OCI-LY7 (cell line): ENCODE measurements around the gene FERMT2. TPM values are rescaled to one million over a fixed set of nuclear protein-coding genes. Genes with fewer than 3 reads are reported as not detected.

ENCODE experiments used
- BruUV-seq: library from RNA; stranded (reverse); fragments of 400-500 nt; replicated peaks from 2 replicates; lab custom pipeline; 2021; lab: Mats Ljungman, UMichigan
- CTCF ChIA-PET: fragments of 300-600 bp; sonication (Branson Sonifier 250); formaldehyde crosslinking; loops from one replicate; lab custom pipeline; 2022; ENCODE audit warnings: antibody characterized with exemption; ENCODE audit not compliant: unreplicated experiment; lab: Charles Lee
- POLR2A ChIA-PET: fragments of 300-600 bp; sonication (Branson Sonifier 250); formaldehyde crosslinking; loops from one replicate; lab custom pipeline; 2022; ENCODE audit warnings: antibody characterized with exemption; lab: Charles Lee
- DNase-seq: peaks from one replicate; pipeline ENCODE4 v3.0.0-alpha.2; 2015; ENCODE audit warnings: low spot score
- H2AFZ ChIP-seq: fragments of 200-600 bp; sonication (generic), shearing (Covaris generic); 2 replicates; pipeline ENCODE4 v1.6.1; 2014; ENCODE audit warnings: mild to moderate bottlenecking, antibody characterized with exemption, low read length, moderate library complexity
- H3K27ac ChIP-seq: fragments of 200-600 bp; sonication (generic); 2 replicates; pipeline ENCODE4 v1.5.1; 2014; ENCODE audit warnings: mixed run types, low read depth, mild to moderate bottlenecking, moderate library complexity, low read length, inconsistent platforms; ENCODE audit not compliant: poor library complexity, severe bottlenecking
- H3K36me3 ChIP-seq: fragments of 200-600 bp; sonication (generic); 2 replicates; pipeline ENCODE4 v1.6.1; 2014; ENCODE audit warnings: mild to moderate bottlenecking, antibody characterized with exemption, low read length, moderate library complexity, mixed read lengths; ENCODE audit not compliant: insufficient read depth
- H3K4me1 ChIP-seq: fragments of 200-600 bp; sonication (generic); 2 replicates; pipeline ENCODE4 v1.5.1; 2014; ENCODE audit warnings: mild to moderate bottlenecking, low read length; ENCODE audit not compliant: insufficient read depth, poor library complexity, severe bottlenecking
- H3K4me2 ChIP-seq: fragments of 200-600 bp; sonication (generic); 2 replicates; pipeline ENCODE4 v1.6.1; 2014; ENCODE audit warnings: mild to moderate bottlenecking, low read length
- H3K4me3 ChIP-seq: fragments of 200-600 bp; sonication (generic); 2 replicates; pipeline ENCODE4 v1.5.1; 2014; ENCODE audit warnings: mild to moderate bottlenecking, low read depth, low read length; ENCODE audit not compliant: poor library complexity, severe bottlenecking
- H3K79me2 ChIP-seq: fragments of 200-600 bp; sonication (generic); 2 replicates; pipeline ENCODE4 v1.6.1; 2016; ENCODE audit warnings: low read depth, mild to moderate bottlenecking, low read length, moderate library complexity, mixed read lengths; ENCODE audit not compliant: insufficient read depth
- H3K9me2 ChIP-seq: fragments of 200-600 bp; sonication (generic); 2 replicates; pipeline ENCODE4 v1.6.1; 2016; ENCODE audit warnings: mild to moderate bottlenecking, low read length, mixed read lengths; ENCODE audit not compliant: insufficient read depth
- H3K9me3 ChIP-seq: fragments of 200-600 bp; sonication (generic); 2 replicates; pipeline ENCODE4 v1.6.1; 2014; ENCODE audit warnings: mild to moderate bottlenecking, mixed run types, low read length, mixed read lengths
- H4K20me1 ChIP-seq: fragments of 200-600 bp; sonication (generic); 2 replicates; pipeline ENCODE4 v1.6.1; 2014; ENCODE audit warnings: mild to moderate bottlenecking, antibody characterized with exemption, low read length, moderate library complexity, mixed read lengths; ENCODE audit not compliant: insufficient read depth
- EZH2phosphoT487 ChIP-seq: fragments of 200-600 bp; sonication (generic); IDR thresholded peaks from 2 replicates; pipeline ENCODE4 v1.6.1; 2018; ENCODE audit warnings: low read depth, borderline replicate concordance, mild to moderate bottlenecking, mixed run types, antibody characterized with exemption, low read length, moderate library complexity, mixed read lengths
- intact Hi-C: fragments of 100-400 bp; cut with micrococcal nuclease; formaldehyde crosslinking; loops from one replicate; pipeline ENCODE4 v1.10.0; 2022; ENCODE audit not compliant: unreplicated experiment
- total RNA-seq, 2 experiments: library from RNA; depleted of rRNA in 1 of 2; stranded (reverse); fragments of >200 nt in 1 of 2; shearing (Covaris generic) in 1 of 2; gene quantifications; 2 replicates each; pipeline ENCODE4 v1.2.3, GENCODE V29; 2014 to 2022
- TF ChIP-seq, protein P1 (sequence below): fragments of 200-600 bp; sonication (generic); conservative IDR thresholded peaks from 2 replicates; pipeline ENCODE4 v1.5.1; 2014; ENCODE audit warnings: mild to moderate bottlenecking, antibody characterized with exemption, low read length, moderate library complexity, mixed read lengths

FERMT2 gene
- total RNA-seq, 2 experiments from 2014 or later, result not detected

DNA sequence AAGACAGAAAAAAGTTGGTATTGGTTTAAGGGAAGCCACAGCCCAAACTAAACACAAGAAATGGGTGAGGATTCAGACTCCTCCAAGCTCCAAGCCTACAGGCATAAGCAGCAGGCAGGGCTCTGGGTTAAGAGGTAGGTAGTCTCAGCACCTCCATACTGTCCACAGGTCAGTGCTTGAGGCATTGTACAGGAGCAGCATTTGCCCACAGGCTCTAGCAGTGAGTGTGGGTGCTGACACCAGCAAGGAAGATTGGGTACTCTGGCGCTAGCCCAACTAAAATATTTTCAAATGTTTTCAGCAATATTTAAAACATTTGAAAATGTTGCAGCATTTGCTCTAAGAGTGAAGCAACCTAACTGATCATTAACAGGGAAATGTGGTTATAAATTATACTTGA is 33.1 kb downstream of the FERMT2 start:
- Histone ChIP-seq H3K79me2 (no peaks in the 10 kb centered on the region), H3K9me3 (no peaks in the 10 kb centered on the region), H2AFZ (no peak overlapping the region), H3K36me3 (no peaks in the 10 kb centered on the region), H3K4me2 (no peak overlapping the region), H3K4me3 (no peak overlapping the region), H3K4me1 (no peaks in the 10 kb centered on the region), H3K27ac (no peak overlapping the region), H3K9me2 (no peaks in the 10 kb centered on the region), H4K20me1 (no peaks in the 10 kb centered on the region)
- DNase-seq, result no peak
- TF ChIP-seq, protein P1, sequence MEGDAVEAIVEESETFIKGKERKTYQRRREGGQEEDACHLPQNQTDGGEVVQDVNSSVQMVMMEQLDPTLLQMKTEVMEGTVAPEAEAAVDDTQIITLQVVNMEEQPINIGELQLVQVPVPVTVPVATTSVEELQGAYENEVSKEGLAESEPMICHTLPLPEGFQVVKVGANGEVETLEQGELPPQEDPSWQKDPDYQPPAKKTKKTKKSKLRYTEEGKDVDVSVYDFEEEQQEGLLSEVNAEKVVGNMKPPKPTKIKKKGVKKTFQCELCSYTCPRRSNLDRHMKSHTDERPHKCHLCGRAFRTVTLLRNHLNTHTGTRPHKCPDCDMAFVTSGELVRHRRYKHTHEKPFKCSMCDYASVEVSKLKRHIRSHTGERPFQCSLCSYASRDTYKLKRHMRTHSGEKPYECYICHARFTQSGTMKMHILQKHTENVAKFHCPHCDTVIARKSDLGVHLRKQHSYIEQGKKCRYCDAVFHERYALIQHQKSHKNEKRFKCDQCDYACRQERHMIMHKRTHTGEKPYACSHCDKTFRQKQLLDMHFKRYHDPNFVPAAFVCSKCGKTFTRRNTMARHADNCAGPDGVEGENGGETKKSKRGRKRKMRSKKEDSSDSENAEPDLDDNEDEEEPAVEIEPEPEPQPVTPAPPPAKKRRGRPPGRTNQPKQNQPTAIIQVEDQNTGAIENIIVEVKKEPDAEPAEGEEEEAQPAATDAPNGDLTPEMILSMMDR, result no peak
- no peak for TF ChIP-seq EZH2phosphoT487
- intact Hi-C loops, result no loop called here
- ChIA-PET POLR2A (interaction anchor here (0.6 kb wide), 1 partner anchor 16 kb away, joined by 4 read pairs; no protein-coding TSS in a partner anchor), CTCF (no interaction called here)
- no TSS peak for BruUV-seq

DNA sequence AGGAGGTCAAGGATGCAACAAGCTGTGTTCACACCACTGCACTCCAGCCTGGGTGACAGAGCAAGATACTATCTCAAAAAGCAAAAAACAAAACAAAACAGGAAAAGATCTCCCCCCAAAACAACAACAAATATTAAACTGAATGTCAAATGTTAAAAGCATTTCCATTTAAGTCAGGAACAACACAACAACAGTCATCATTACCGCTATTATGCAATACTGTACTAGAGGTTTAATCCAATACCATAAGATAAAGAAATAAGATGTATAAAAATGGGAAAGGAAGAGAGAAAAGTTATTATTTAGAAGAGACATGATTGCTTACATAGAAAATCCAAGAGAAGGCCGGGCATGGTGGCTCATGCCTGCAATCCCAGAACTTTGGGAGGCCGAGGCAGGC is 36.6 kb downstream of the FERMT2 start:
- H3K9me2 ChIP-seq, result no peaks in the 10 kb centered on the region
- H2AFZ ChIP-seq, result no peak overlapping the region
- no TSS peak for BruUV-seq
- intact Hi-C loops, result no loop called here
- no peaks in the 10 kb centered on the region for H3K36me3 ChIP-seq
- no peak overlapping the region for H3K4me2 ChIP-seq
- CTCF ChIA-PET, result no interaction called here
- POLR2A ChIA-PET, result no interaction called here
- no peak overlapping the region for H3K27ac ChIP-seq
- DNase-seq, result no peak
- TF ChIP-seq, protein P1, result no peak
- no peak for TF ChIP-seq EZH2phosphoT487
- no peaks in the 10 kb centered on the region for H4K20me1 ChIP-seq
- no peaks in the 10 kb centered on the region for H3K79me2 ChIP-seq
- H3K4me1 ChIP-seq, result no peaks in the 10 kb centered on the region
- no peak overlapping the region for H3K4me3 ChIP-seq
- H3K9me3 ChIP-seq, result no peaks in the 10 kb centered on the region

DNA sequence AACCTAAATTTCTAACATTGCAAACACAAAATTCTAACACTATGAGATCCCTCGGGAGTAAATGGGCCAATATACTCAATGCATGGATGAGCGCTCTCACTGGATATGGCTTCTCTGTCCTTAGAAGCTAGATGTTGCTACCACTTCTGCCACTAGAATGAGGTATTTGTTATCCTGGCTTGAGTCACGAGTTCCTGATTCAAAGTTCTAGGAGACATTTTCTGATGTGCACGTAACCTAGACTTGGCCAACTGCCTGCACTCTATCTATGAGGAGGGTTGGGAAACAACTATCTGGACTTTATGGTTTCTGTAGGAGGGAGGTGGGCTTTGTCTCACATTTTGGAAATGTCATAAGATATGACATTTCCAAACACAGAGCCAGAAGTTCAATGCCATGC is 37.6 kb downstream of the FERMT2 start:
- no peaks in the 10 kb centered on the region for H3K9me2 ChIP-seq
- CTCF ChIA-PET, result no interaction called here
- BruUV-seq, result no TSS peak

More for the DNA sequence above, 37.6 kb downstream of the FERMT2 start:
- H3K4me3 ChIP-seq, result no peak overlapping the region
- intact Hi-C loops, result no loop called here
- no peaks in the 10 kb centered on the region for H3K79me2 ChIP-seq
- H4K20me1 ChIP-seq, result no peaks in the 10 kb centered on the region
- no peak for DNase-seq
- no peaks in the 10 kb centered on the region for H3K9me3 ChIP-seq
- TF ChIP-seq, protein P1, result no peak
- no peak for TF ChIP-seq EZH2phosphoT487
- no peak overlapping the region for H3K4me2 ChIP-seq
- H3K27ac ChIP-seq, result no peak overlapping the region
- POLR2A ChIA-PET, result no interaction called here
- no peak overlapping the region for H2AFZ ChIP-seq
- H3K4me1 ChIP-seq, result no peaks in the 10 kb centered on the region
- no peaks in the 10 kb centered on the region for H3K36me3 ChIP-seq
